Measurements from ENCODE around the gene SLC44A5.
"Not testable (repeated sequence)": the region's sequence is repeated elsewhere in the genome, so short reads cannot be mapped to it uniquely, and the experiment has no call there.

The SLC44A5 gene

GRCh38 chr1:75482951-75483350, 128.0 kb downstream of the SLC44A5 start:
- no peak overlapping the region for H3K4ac ChIP-seq (ENCODE audit: low read length)
- no peak overlapping the region for H4K91ac ChIP-seq (ENCODE audit: low read depth, low read length, poor library complexity)
- H3K27me3 ChIP-seq (ENCODE audit: control insufficient read depth in 3 of 3, insufficient read depth in 3 of 3, low read depth in 1 of 3, low read length in 3 of 3) = no peaks in the 10 kb centered on the region
- no peaks in the 10 kb centered on the region for H3K79me1 ChIP-seq (ENCODE audit: low read depth, low read length)
- H3K23ac ChIP-seq (ENCODE audit: low read depth, low read length, poor library complexity) = no peak overlapping the region
- H3K4me3 ChIP-seq (ENCODE audit: low read length in 2 of 2) = no peak overlapping the region
- H2BK120ac ChIP-seq (ENCODE audit: low read depth, low read length) = no peak overlapping the region
- H3K18ac ChIP-seq (ENCODE audit: low read length) = no peak overlapping the region
- DNase-seq (ENCODE audit: low spot score) = no peak
- no peak overlapping the region for H3K9ac ChIP-seq (ENCODE audit: low read depth, low read length, poor library complexity)
- H3K36me3 ChIP-seq (replicated peaks in 1 of 2; ENCODE audit: control insufficient read depth in 2 of 2, insufficient read depth in 2 of 2, low read length in 2 of 2) = no peaks in the 10 kb centered on the region
- H3K14ac ChIP-seq (ENCODE audit: low read length) = no peak overlapping the region
- H3K4me1 ChIP-seq (ENCODE audit: control insufficient read depth in 2 of 2, insufficient read depth in 1 of 2, low read depth in 1 of 2, low read length in 2 of 2) = no peaks in the 10 kb centered on the region
- H2BK5ac ChIP-seq (ENCODE audit: low read length) = no peak overlapping the region
- H2AK5ac ChIP-seq (ENCODE audit: low read depth, low read length) = no peak overlapping the region
- no peak overlapping the region for H2AFZ ChIP-seq (ENCODE audit: low read length)
- no peak overlapping the region for H2BK12ac ChIP-seq (ENCODE audit: low read length)
- no CpG with 5 or more reads among the region's 2 CpGs for WGBS, 2 donors (ENCODE audit: extremely low coverage in 2 of 2, insufficient read length in 2 of 2, insufficient replicate concordance in 1 of 2)
- no peak overlapping the region for H3K4me2 ChIP-seq (ENCODE audit: insufficient read depth, low read length, poor library complexity, severe bottlenecking)
- peaks cover 4 to 14% of the 10 kb centered on the region in 2 donors for H3K9me3 ChIP-seq (replicated peaks in 1 of 2; ENCODE audit: control insufficient read depth in 2 of 2, insufficient read depth in 1 of 2, low read depth in 1 of 2, low read length in 2 of 2)
- H3K27ac ChIP-seq (replicated peaks; ENCODE audit: low read length) = no peak overlapping the region
- no peak overlapping the region for H2BK15ac ChIP-seq (ENCODE audit: low read length)
- no peak overlapping the region for H4K8ac ChIP-seq (ENCODE audit: low read depth, low read length)

- H2AFZ ChIP-seq (ENCODE audit: low read length); H3K27ac ChIP-seq (replicated peaks; ENCODE audit: low read length); H3K4ac ChIP-seq (ENCODE audit: low read length); H3K14ac ChIP-seq (ENCODE audit: low read length); H2BK120ac ChIP-seq (ENCODE audit: low read depth, low read length); H3K4me1 ChIP-seq (ENCODE audit: control insufficient read depth in 2 of 2, insufficient read depth in 1 of 2, low read depth in 1 of 2, low read length in 2 of 2); H3K27me3 ChIP-seq (ENCODE audit: control insufficient read depth in 3 of 3, insufficient read depth in 3 of 3, low read depth in 1 of 3, low read length in 3 of 3); H2BK15ac ChIP-seq (ENCODE audit: low read length); H4K8ac ChIP-seq (ENCODE audit: low read depth, low read length); H3K4me2 ChIP-seq (ENCODE audit: insufficient read depth, low read length, poor library complexity, severe bottlenecking); H2BK12ac ChIP-seq (ENCODE audit: low read length); H3K23ac ChIP-seq (ENCODE audit: low read depth, low read length, poor library complexity); H2AK5ac ChIP-seq (ENCODE audit: low read depth, low read length); H3K4me3 ChIP-seq (ENCODE audit: low read length in 2 of 2); H4K91ac ChIP-seq (ENCODE audit: low read depth, low read length, poor library complexity); DNase-seq (ENCODE audit: low spot score); H3K36me3 ChIP-seq (replicated peaks in 1 of 2; ENCODE audit: control insufficient read depth in 2 of 2, insufficient read depth in 2 of 2, low read length in 2 of 2); H3K79me1 ChIP-seq (ENCODE audit: low read depth, low read length); H3K9ac ChIP-seq (ENCODE audit: low read depth, low read length, poor library complexity); H3K18ac ChIP-seq (ENCODE audit: low read length); H2BK5ac ChIP-seq (ENCODE audit: low read length); H3K9me3 ChIP-seq (replicated peaks in 1 of 2; ENCODE audit: control insufficient read depth in 2 of 2, insufficient read depth in 1 of 2, low read depth in 1 of 2, low read length in 2 of 2): not testable (repeated sequence)
- no CpG with 5 or more reads among the region's 12 CpGs for WGBS, 2 donors (ENCODE audit: extremely low coverage in 2 of 2, insufficient read length in 2 of 2, insufficient replicate concordance in 1 of 2)
These were observed 134.4 kb downstream of the SLC44A5 start for GRCh38 chr1:75476486-75476885.

GRCh38 chr1:75475696-75476095, 135.2 kb downstream of the SLC44A5 start:
- Histone ChIP-seq H2BK15ac (ENCODE audit: low read length) (no peak overlapping the region), H3K36me3 (replicated peaks in 1 of 2; ENCODE audit: control insufficient read depth in 2 of 2, insufficient read depth in 2 of 2, low read length in 2 of 2) (no peaks in the 10 kb centered on the region), H3K18ac (ENCODE audit: low read length) (no peak overlapping the region), H4K8ac (ENCODE audit: low read depth, low read length) (no peak overlapping the region), H2BK120ac (ENCODE audit: low read depth, low read length) (no peak overlapping the region), H3K9me3 (replicated peaks in 1 of 2; ENCODE audit: control insufficient read depth in 2 of 2, insufficient read depth in 1 of 2, low read depth in 1 of 2, low read length in 2 of 2) (no peaks in the 10 kb centered on the region), H3K4me3 (ENCODE audit: low read length in 2 of 2) (no peak overlapping the region), H3K27me3 (ENCODE audit: control insufficient read depth in 3 of 3, insufficient read depth in 3 of 3, low read depth in 1 of 3, low read length in 3 of 3) (no peaks in the 10 kb centered on the region), H2BK5ac (ENCODE audit: low read length) (no peak overlapping the region), H3K4ac (ENCODE audit: low read length) (no peak overlapping the region), H3K14ac (ENCODE audit: low read length) (no peak overlapping the region), H3K4me1 (ENCODE audit: control insufficient read depth in 2 of 2, insufficient read depth in 1 of 2, low read depth in 1 of 2, low read length in 2 of 2) (no peaks in the 10 kb centered on the region), H3K27ac (replicated peaks; ENCODE audit: low read length) (no peak overlapping the region), H3K79me1 (ENCODE audit: low read depth, low read length) (no peaks in the 10 kb centered on the region), H3K4me2 (ENCODE audit: insufficient read depth, low read length, poor library complexity, severe bottlenecking) (no peak overlapping the region), H3K9ac (ENCODE audit: low read depth, low read length, poor library complexity) (no peak overlapping the region), H4K91ac (ENCODE audit: low read depth, low read length, poor library complexity) (no peak overlapping the region), H3K23ac (ENCODE audit: low read depth, low read length, poor library complexity) (no peak overlapping the region), H2BK12ac (ENCODE audit: low read length) (no peak overlapping the region), H2AFZ (ENCODE audit: low read length) (no peak overlapping the region), H2AK5ac (ENCODE audit: low read depth, low read length) (no peak overlapping the region)
- WGBS, 2 donors (ENCODE audit: extremely low coverage in 2 of 2, insufficient read length in 2 of 2, insufficient replicate concordance in 1 of 2) = no CpG with 5 or more reads among the region's 4 CpGs
- DNase-seq (ENCODE audit: low spot score) = no peak

- Histone ChIP-seq H3K18ac (ENCODE audit: low read length) (no peak overlapping the region), H3K27ac (replicated peaks; ENCODE audit: low read length) (no peak overlapping the region), H3K14ac (ENCODE audit: low read length) (no peak overlapping the region), H2BK12ac (ENCODE audit: low read length) (no peak overlapping the region), H3K4me3 (ENCODE audit: low read length in 2 of 2) (no peak overlapping the region), H2BK5ac (ENCODE audit: low read length) (no peak overlapping the region), H2AFZ (ENCODE audit: low read length) (no peak overlapping the region), H2AK5ac (ENCODE audit: low read depth, low read length) (no peak overlapping the region), H3K4me1 (ENCODE audit: control insufficient read depth in 2 of 2, insufficient read depth in 1 of 2, low read depth in 1 of 2, low read length in 2 of 2) (no peaks in the 10 kb centered on the region), H4K91ac (ENCODE audit: low read depth, low read length, poor library complexity) (no peak overlapping the region), H3K9ac (ENCODE audit: low read depth, low read length, poor library complexity) (no peak overlapping the region), H3K4me2 (ENCODE audit: insufficient read depth, low read length, poor library complexity, severe bottlenecking) (no peak overlapping the region), H3K36me3 (replicated peaks in 1 of 2; ENCODE audit: control insufficient read depth in 2 of 2, insufficient read depth in 2 of 2, low read length in 2 of 2) (no peaks in the 10 kb centered on the region), H2BK15ac (ENCODE audit: low read length) (no peak overlapping the region), H3K27me3 (ENCODE audit: control insufficient read depth in 3 of 3, insufficient read depth in 3 of 3, low read depth in 1 of 3, low read length in 3 of 3) (no peaks in the 10 kb centered on the region), H3K4ac (ENCODE audit: low read length) (no peak overlapping the region), H4K8ac (ENCODE audit: low read depth, low read length) (no peak overlapping the region), H2BK120ac (ENCODE audit: low read depth, low read length) (no peak overlapping the region), H3K23ac (ENCODE audit: low read depth, low read length, poor library complexity) (no peak overlapping the region), H3K9me3 (replicated peaks in 1 of 2; ENCODE audit: control insufficient read depth in 2 of 2, insufficient read depth in 1 of 2, low read depth in 1 of 2, low read length in 2 of 2) (no peaks in the 10 kb centered on the region), H3K79me1 (ENCODE audit: low read depth, low read length) (no peaks in the 10 kb centered on the region)
- DNase-seq (ENCODE audit: low spot score) = no peak
- no CpG with 5 or more reads among the region's 4 CpGs for WGBS, 2 donors (ENCODE audit: extremely low coverage in 2 of 2, insufficient read length in 2 of 2, insufficient replicate concordance in 1 of 2)
These were observed 137.8 kb downstream of the SLC44A5 start for GRCh38 chr1:75472971-75473603.
